Measurements from ENCODE around the gene STK32A. TPM values are rescaled to one million over a fixed set of nuclear protein-coding genes. Genes with fewer than 3 reads are reported as not detected.

STK32A gene
- total RNA-seq: 17.7 TPM

GRCh38 chr5:147234825-147235635 is at the start of gene STK32A:
TSS of gene STK32A (plus strand) at chr5:147235026. CDS start at chr5:147239635, 4,609 bp downstream.

